HepG2 (cell line): Measurements from ENCODE around the gene INAFM1. TPM values are rescaled to one million over a fixed set of nuclear protein-coding genes. Genes with fewer than 3 reads are reported as not detected.

Source experiments
- GTF2F1 ChIP-seq: fragments of 150-350 bp; IDR thresholded peaks from 2 replicates; pipeline ENCODE4 v1.6.1; 2014; ENCODE audit warnings: low read length
- HMGA1 ChIP-seq: sonication (generic); formaldehyde crosslinking; conservative IDR thresholded peaks from 2 replicates; pipeline ENCODE4 v1.4.0; 2020; ENCODE audit warnings: missing genetic modification reagents
- HNRNPH1 ChIP-seq: fragments of 200-400 bp; formaldehyde crosslinking; optimal IDR thresholded peaks from 2 replicates; pipeline ENCODE3; 2017; ENCODE audit warnings: mild to moderate bottlenecking, low read depth, low read length
- JUND ChIP-seq: sonication (generic); formaldehyde crosslinking; IDR thresholded peaks from 2 replicates; pipeline ENCODE4 v1.8.0; 2022; ENCODE audit warnings: mild to moderate bottlenecking, missing genetic modification reagents
- MYC ChIP-seq: sonication (generic); formaldehyde crosslinking; IDR thresholded peaks from 2 replicates; pipeline ENCODE4 v1.9.0; 2021; ENCODE audit warnings: missing genetic modification reagents, borderline replicate concordance
- PHF20 ChIP-seq: sonication (generic); formaldehyde crosslinking; IDR thresholded peaks from 2 replicates; pipeline ENCODE4 v1.5.0; 2020; ENCODE audit warnings: mild to moderate bottlenecking, missing genetic modification reagents
- POLR2AphosphoS5 ChIP-seq: IDR thresholded peaks from 2 replicates; pipeline ENCODE4 v1.6.1; 2012; ENCODE audit warnings: low read depth, low read length
- SALL1 ChIP-seq: sonication (generic); formaldehyde crosslinking; IDR thresholded peaks from 2 replicates; pipeline ENCODE4 v1.8.0; 2022; ENCODE audit warnings: mild to moderate bottlenecking, missing genetic modification reagents
- ZFY ChIP-seq: sonication (generic); formaldehyde crosslinking; IDR thresholded peaks from 2 replicates; pipeline ENCODE4 v1.4.0; 2020; ENCODE audit warnings: missing genetic modification reagents
- ZNF180 ChIP-seq: sonication (generic); formaldehyde crosslinking; IDR thresholded peaks from 2 replicates; pipeline ENCODE4 v1.4.0; 2020; ENCODE audit warnings: low read depth, missing genetic modification reagents, borderline replicate concordance
- ZNF550 ChIP-seq: sonication (generic); formaldehyde crosslinking; IDR thresholded peaks from 2 replicates; pipeline ENCODE4 v1.4.0; 2020; ENCODE audit warnings: mild to moderate bottlenecking, missing genetic modification reagents, borderline replicate concordance
- polyA plus RNA-seq, 8 experiments: library from polyadenylated mRNA; depleted of rRNA in 3 of 8; stranded (reverse) in 7 of 8; unstranded in 1 of 8; fragments of >200 nt; fragmentation: Illumina TruSeq in 4 of 8; extraction: Trizol in 4 of 8; gene quantifications; 2 replicates each; pipeline versions ENCODE4 v1.2.1 to v1.2.3, GENCODE V29; 2011 to 2016; ENCODE audit warnings: low read depth in 4 of 8, missing spikeins in 1 of 8, mixed read lengths in 1 of 8; ENCODE audit not compliant: insufficient read depth in 1 of 8
- total RNA-seq, 5 experiments: library from RNA; depleted of rRNA; stranded (reverse); fragments of >200 nt; fragmentation: Illumina TruSeq; extraction: Trizol; gene quantifications; 2 replicates each; pipeline ENCODE4 v1.2.3, GENCODE V29; 2016; ENCODE audit warnings: low read depth in 1 of 5
- TF ChIP-seq, protein P1 (sequence below), 2 experiments: sonication (generic) in 1 of 2; formaldehyde crosslinking in 1 of 2; IDR thresholded peaks; 2 replicates each; pipeline versions ENCODE4 v1.6.1 to v1.9.0; 2014 to 2022; ENCODE audit warnings: antibody characterized with exemption in 1 of 2, borderline replicate concordance in 1 of 2, inconsistent platforms in 1 of 2, low read depth in 1 of 2, missing genetic modification reagents in 1 of 2
- TF ChIP-seq, protein P2 (sequence below): sonication (generic); formaldehyde crosslinking; IDR thresholded peaks from 2 replicates; pipeline ENCODE4 v1.8.1; 2023; ENCODE audit warnings: mild to moderate bottlenecking, missing genetic modification reagents
- TF ChIP-seq, protein P3 (sequence below): sonication (generic); formaldehyde crosslinking; conservative IDR thresholded peaks from 2 replicates; pipeline ENCODE4 v1.8.0; 2022; ENCODE audit warnings: mild to moderate bottlenecking, moderate library complexity, missing genetic modification reagents
- TF ChIP-seq, protein P4 (sequence below): sonication (generic); formaldehyde crosslinking; IDR thresholded peaks from 2 replicates; pipeline ENCODE4 v1.4.0; 2020; ENCODE audit warnings: missing genetic modification reagents
- TF ChIP-seq, protein P5 (sequence below): sonication (generic); formaldehyde crosslinking; IDR thresholded peaks from 2 replicates; pipeline ENCODE4 v1.8.0; 2022; ENCODE audit warnings: missing genetic modification reagents, mild to moderate bottlenecking, borderline replicate concordance

The INAFM1 gene
- total and polyA plus RNA-seq, 2 of the 13 experiments (the other 11 are each of a cell fraction or from before 2014, with no cell fraction given) = 0.88 to 1.9 TPM

DNA sequence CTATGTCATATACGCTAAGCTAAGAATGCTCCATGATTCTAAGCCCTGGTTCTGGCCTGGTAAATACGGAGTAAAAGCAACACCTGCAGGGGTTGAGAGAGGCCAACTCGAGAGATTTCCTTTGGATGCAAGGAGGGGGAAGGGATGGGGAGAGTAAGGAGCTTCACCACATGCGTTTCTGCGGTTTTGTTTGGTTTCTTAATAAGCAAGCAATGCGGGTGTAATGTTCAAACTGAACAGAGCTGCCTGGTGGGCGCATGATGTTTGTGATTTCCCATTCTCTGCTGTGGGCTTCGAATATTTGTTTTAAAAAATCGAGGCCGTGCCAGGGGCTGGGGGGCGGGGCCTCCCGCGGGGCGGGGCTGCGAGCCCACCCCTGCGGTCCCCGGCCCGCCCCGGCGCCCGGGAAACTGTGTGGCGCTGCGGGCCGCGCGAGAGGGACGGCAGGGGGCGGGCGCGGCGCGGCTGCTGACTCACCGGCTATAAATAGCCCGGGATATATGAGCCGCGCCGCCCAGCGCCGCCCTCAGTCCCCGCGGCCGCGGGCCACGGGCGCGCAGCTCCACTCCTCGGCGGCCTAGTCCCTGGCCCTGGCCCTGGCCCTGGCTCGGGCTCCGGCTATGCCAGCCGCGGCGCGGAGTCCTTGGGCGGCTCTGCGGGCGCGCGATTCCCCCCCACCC lies 48.8 kb upstream of the INAFM1 start (continued):
- TF ChIP-seq, protein P1, sequence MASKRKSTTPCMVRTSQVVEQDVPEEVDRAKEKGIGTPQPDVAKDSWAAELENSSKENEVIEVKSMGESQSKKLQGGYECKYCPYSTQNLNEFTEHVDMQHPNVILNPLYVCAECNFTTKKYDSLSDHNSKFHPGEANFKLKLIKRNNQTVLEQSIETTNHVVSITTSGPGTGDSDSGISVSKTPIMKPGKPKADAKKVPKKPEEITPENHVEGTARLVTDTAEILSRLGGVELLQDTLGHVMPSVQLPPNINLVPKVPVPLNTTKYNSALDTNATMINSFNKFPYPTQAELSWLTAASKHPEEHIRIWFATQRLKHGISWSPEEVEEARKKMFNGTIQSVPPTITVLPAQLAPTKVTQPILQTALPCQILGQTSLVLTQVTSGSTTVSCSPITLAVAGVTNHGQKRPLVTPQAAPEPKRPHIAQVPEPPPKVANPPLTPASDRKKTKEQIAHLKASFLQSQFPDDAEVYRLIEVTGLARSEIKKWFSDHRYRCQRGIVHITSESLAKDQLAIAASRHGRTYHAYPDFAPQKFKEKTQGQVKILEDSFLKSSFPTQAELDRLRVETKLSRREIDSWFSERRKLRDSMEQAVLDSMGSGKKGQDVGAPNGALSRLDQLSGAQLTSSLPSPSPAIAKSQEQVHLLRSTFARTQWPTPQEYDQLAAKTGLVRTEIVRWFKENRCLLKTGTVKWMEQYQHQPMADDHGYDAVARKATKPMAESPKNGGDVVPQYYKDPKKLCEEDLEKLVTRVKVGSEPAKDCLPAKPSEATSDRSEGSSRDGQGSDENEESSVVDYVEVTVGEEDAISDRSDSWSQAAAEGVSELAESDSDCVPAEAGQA (IDR thresholded peaks at IDR 0.05; ENCODE audit: low read depth) = no peak
- TF ChIP-seq, protein P1 (CRISPR knock-in tag; IDR thresholded peaks at IDR 0.05; ENCODE audit: borderline replicate concordance) = no peak; the same call in 1 of the 2 replicates
- TF ChIP-seq ZFY (CRISPR knock-in tag) (peak; percentile 92), SALL1 (CRISPR knock-in tag) (peak; percentile 78), HMGA1 (CRISPR knock-in tag) (no peak), POLR2AphosphoS5 (peak; percentile 95), ZNF180 (CRISPR knock-in tag) (no peak; the same call in 1 of the 2 replicates), GTF2F1 (peak; percentile 83; the same call in 1 of the 2 replicates), JUND (0 out of 2 replicates have a peak, but pooled peaks have one; percentile 59), HNRNPH1 (peak; percentile 14), PHF20 (CRISPR knock-in tag) (peak; percentile 60), MYC (peak; percentile 74; the same call in 1 of the 2 replicates), ZNF550 (no peak)
- TF ChIP-seq, protein P2, sequence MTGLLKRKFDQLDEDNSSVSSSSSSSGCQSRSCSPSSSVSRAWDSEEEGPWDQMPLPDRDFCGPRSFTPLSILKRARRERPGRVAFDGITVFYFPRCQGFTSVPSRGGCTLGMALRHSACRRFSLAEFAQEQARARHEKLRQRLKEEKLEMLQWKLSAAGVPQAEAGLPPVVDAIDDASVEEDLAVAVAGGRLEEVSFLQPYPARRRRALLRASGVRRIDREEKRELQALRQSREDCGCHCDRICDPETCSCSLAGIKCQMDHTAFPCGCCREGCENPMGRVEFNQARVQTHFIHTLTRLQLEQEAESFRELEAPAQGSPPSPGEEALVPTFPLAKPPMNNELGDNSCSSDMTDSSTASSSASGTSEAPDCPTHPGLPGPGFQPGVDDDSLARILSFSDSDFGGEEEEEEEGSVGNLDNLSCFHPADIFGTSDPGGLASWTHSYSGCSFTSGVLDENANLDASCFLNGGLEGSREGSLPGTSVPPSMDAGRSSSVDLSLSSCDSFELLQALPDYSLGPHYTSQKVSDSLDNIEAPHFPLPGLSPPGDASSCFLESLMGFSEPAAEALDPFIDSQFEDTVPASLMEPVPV (CRISPR knock-in tag) = 0 out of 2 replicates have a peak, but pooled peaks have one; percentile 63
- TF ChIP-seq, protein P3, sequence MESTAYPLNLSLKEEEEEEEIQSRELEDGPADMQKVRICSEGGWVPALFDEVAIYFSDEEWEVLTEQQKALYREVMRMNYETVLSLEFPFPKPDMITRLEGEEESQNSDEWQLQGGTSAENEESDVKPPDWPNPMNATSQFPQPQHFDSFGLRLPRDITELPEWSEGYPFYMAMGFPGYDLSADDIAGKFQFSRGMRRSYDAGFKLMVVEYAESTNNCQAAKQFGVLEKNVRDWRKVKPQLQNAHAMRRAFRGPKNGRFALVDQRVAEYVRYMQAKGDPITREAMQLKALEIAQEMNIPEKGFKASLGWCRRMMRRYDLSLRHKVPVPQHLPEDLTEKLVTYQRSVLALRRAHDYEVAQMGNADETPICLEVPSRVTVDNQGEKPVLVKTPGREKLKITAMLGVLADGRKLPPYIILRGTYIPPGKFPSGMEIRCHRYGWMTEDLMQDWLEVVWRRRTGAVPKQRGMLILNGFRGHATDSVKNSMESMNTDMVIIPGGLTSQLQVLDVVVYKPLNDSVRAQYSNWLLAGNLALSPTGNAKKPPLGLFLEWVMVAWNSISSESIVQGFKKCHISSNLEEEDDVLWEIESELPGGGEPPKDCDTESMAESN (CRISPR knock-in tag) = 0 out of 2 replicates have a peak, but pooled peaks have one; percentile 44
- TF ChIP-seq, protein P4, sequence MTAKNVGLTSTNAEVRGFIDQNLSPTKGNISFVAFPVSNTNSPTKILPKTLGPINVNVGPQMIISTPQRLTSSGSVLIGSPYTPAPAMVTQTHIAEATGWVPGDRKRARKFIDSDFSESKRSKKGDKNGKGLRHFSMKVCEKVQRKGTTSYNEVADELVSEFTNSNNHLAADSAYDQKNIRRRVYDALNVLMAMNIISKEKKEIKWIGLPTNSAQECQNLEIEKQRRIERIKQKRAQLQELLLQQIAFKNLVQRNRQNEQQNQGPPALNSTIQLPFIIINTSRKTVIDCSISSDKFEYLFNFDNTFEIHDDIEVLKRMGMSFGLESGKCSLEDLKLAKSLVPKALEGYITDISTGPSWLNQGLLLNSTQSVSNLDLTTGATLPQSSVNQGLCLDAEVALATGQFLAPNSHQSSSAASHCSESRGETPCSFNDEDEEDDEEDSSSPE (CRISPR knock-in tag) = peak; percentile 73
- TF ChIP-seq, protein P5, sequence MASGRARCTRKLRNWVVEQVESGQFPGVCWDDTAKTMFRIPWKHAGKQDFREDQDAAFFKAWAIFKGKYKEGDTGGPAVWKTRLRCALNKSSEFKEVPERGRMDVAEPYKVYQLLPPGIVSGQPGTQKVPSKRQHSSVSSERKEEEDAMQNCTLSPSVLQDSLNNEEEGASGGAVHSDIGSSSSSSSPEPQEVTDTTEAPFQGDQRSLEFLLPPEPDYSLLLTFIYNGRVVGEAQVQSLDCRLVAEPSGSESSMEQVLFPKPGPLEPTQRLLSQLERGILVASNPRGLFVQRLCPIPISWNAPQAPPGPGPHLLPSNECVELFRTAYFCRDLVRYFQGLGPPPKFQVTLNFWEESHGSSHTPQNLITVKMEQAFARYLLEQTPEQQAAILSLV (CRISPR knock-in tag) = peak; percentile 47; the same call in 1 of the 2 replicates
